Ovary (tissue), 9 donors: Measurements from ENCODE around the gene MAPKAPK2. TPM values are rescaled to one million over a fixed set of nuclear protein-coding genes. Genes with fewer than 3 reads are reported as not detected.

Source experiments
- DNase-seq, 5 donors: peaks; one replicate each; pipeline ENCODE4 v3.0.0-alpha.2; 2019 to 2020
- H3K27ac ChIP-seq, 2 donors: fragments of 200-600 bp; one replicate each; pipeline versions ENCODE4 v1.5.1 to v1.8.0; 2019 to 2022
- H3K27me3 ChIP-seq: fragments of 200-600 bp; one replicate; pipeline ENCODE4 v1.8.0; 2022
- H3K36me3 ChIP-seq: fragments of 200-600 bp; sonication (generic); one replicate; pipeline ENCODE4 v1.5.1; 2019
- H3K4me1 ChIP-seq: one replicate; pipeline ENCODE4 v1.8.1; 2013; ENCODE audit warnings: mild to moderate bottlenecking, moderate library complexity; ENCODE audit not compliant: insufficient read depth
- H3K4me3 ChIP-seq: fragments of 200-600 bp; sonication (generic); one replicate; pipeline ENCODE4 v1.5.1; 2017
- H3K9me3 ChIP-seq, 2 donors: fragments of 200-600 bp in 1 of 2; sonication (generic) in 1 of 2; one replicate each; pipeline versions ENCODE4 v1.5.1 to v1.8.1; 2013 to 2019; ENCODE audit warnings: mild to moderate bottlenecking in 1 of 2, moderate library complexity in 1 of 2
- EP300 ChIP-seq: sonication (generic); formaldehyde crosslinking; IDR thresholded peaks from one replicate; pipeline ENCODE4 v1.6.1; 2017; ENCODE audit warnings: antibody characterized with exemption
- POLR2A ChIP-seq: fragments of 450-650 bp; IDR thresholded peaks from one replicate; pipeline ENCODE4 v1.6.1; 2017; ENCODE audit warnings: antibody characterized with exemption, mild to moderate bottlenecking, moderate library complexity
- WGBS, 3 donors: extraction: QIAGEN DNeasy Blood & Tissue Kit in 1 of 3; methylation state at CpG; one replicate each; pipeline versions ENCODE4 v1.1.5 to v1.1.7; 2013 to 2017; 5-methylcytosine and 5-hydroxymethylcytosine counted together
- intact Hi-C, 4 donors: fragments of 100-400 bp; cut with DNase I; formaldehyde crosslinking; loops; one replicate each; pipeline versions ENCODE4 v1.11.0 to v1.15.1; 2022 to 2023
- polyA plus RNA-seq, 2 donors: library from polyadenylated mRNA; stranded (reverse); fragments of 200-250 nt in 1 of 2; fragments of 350-450 nt in 1 of 2; fragmentation: Illumina TruSeq in 1 of 2; extraction: RNeasy Lipid Tissue Mini Kit (QIAGEN cat#74804) in 1 of 2; gene quantifications; one replicate each; pipeline ENCODE4 v1.2.3, GENCODE V29; 2013 to 2014
- total RNA-seq, 7 donors: library from RNA; depleted of rRNA in 2 of 7; stranded (reverse); fragments of >200 nt in 2 of 7; fragmentation: NEBNext Ultra II Directional in 3 of 7; extraction: Animal tissue kit (Norgen Biotek cat#: 25700) in 3 of 7; gene quantifications; one replicate each; pipeline versions ENCODE4 v1.1.0 to v1.2.4, GENCODE V29; 2016 to 2023
- TF ChIP-seq, protein P1 (sequence below), 3 donors: fragments of 450-650 bp in 2 of 3; fragments of 200-600 bp in 1 of 3; IDR thresholded peaks; one replicate each; pipeline versions ENCODE4 v1.5.1 to v1.8.0; 2016 to 2022; ENCODE audit warnings: antibody characterized with exemption in 3 of 3, mild to moderate bottlenecking in 1 of 3
- donor health status: DM: no; HTN: no; CAD: no; lungs with moderate emphysema.
- donor health status: DM: no; HTN: no; CAD: no.
- donor health status: Bipolar disorder and iron deficiency.
- donor health status: DM: yes; HTN: yes; CAD: no.
- donor health status: DM: no; HTN: no; CAD: no.
- donor health status: DM: yes; HTN: yes; CAD: no.

The MAPKAPK2 gene
- total and polyA plus RNA-seq, 9 donors: 28.4 to 71.2 (median 64.7) TPM

DNA sequence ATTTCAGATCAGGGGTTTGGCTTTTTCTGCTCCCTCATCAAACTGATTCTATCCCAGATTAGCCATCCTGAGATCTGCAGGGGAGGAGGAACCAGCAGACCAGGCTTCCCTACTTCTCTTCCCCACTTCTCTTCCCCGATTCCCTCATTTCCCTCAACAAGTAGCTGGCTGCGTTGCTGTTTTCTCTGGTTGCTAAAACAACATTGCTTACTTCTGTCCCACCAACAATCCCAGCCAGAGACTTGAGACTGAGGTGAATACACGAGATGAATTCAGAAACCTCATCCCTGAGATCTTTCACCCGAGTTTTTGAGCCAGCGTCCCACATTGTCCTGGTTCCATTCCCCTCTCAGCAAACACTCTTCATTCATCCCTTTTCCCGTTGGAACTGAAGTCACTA, 27.0 kb upstream of the MAPKAPK2 start:
- peaks cover 3% of the 10 kb centered on the region for H3K4me1 ChIP-seq
- H3K36me3 ChIP-seq: no peaks in the 10 kb centered on the region
- no peaks in the 10 kb centered on the region for H3K27me3 ChIP-seq
- intact Hi-C loops: no loop called here
- 35 to 48% (median 38%) methylated on average over 6 of the region's 6 CpGs for WGBS, 3 donors
- H3K4me3 ChIP-seq: no peak overlapping the region
- no peak for TF ChIP-seq EP300
- TF ChIP-seq POLR2A: no peak
- TF ChIP-seq, protein P1, sequence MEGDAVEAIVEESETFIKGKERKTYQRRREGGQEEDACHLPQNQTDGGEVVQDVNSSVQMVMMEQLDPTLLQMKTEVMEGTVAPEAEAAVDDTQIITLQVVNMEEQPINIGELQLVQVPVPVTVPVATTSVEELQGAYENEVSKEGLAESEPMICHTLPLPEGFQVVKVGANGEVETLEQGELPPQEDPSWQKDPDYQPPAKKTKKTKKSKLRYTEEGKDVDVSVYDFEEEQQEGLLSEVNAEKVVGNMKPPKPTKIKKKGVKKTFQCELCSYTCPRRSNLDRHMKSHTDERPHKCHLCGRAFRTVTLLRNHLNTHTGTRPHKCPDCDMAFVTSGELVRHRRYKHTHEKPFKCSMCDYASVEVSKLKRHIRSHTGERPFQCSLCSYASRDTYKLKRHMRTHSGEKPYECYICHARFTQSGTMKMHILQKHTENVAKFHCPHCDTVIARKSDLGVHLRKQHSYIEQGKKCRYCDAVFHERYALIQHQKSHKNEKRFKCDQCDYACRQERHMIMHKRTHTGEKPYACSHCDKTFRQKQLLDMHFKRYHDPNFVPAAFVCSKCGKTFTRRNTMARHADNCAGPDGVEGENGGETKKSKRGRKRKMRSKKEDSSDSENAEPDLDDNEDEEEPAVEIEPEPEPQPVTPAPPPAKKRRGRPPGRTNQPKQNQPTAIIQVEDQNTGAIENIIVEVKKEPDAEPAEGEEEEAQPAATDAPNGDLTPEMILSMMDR (IDR thresholded peaks at IDR 0.05): no peak
- H3K9me3 ChIP-seq: no peaks in the 10 kb centered on the region
- no peak for DNase-seq
- no peak overlapping the region for H3K27ac ChIP-seq

DNA sequence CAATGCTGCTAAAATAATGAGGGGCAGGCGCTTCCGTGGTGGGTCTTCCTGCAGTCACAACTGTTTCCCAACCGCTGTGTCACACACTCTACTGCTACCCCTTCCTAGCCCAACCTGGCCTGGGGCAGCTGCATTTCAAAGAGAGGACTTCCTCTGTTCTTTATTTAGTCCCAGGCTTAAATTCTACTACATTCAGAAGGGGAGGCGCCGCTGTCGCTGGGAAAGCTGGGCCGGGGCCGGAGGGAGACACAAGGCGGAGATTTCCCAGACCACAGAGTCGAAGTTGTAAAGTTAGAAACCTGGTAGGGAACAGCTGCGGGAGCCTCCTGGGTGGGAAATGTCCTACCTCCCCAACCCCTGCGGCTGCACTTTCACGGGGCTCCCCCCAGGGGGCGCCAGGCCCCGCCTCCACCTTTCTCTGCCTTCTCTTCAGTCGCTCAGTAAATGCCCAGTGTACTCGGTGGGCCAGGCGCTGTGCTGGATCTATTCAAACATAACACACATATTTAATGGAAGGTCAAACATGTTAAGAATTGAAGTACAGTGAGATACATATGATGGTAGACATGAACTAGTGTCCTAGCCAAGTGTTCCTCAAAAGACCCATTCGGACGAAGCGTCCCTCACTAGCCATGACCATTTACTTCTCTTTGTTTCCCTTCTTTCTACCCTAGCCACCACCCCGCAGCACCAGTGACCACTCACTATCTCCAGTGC, 26.3 kb upstream of the MAPKAPK2 start:
- H3K27ac ChIP-seq: peak overlapping the region in 1 of 2 donors; percentile 20
- no peaks in the 10 kb centered on the region for H3K27me3 ChIP-seq
- intact Hi-C loops: no loop called here
- no peaks in the 10 kb centered on the region for H3K36me3 ChIP-seq
- peaks cover 3% of the 10 kb centered on the region for H3K4me1 ChIP-seq
- H3K4me3 ChIP-seq: no peak overlapping the region
- no peaks in the 10 kb centered on the region for H3K9me3 ChIP-seq
- no peak for TF ChIP-seq POLR2A
- TF ChIP-seq EP300: no peak
- TF ChIP-seq, protein P1 (IDR thresholded peaks at IDR 0.05): no peak
- no peak for DNase-seq
- 33 to 44% (median 41%) methylated on average over 22 of the region's 22 CpGs for WGBS, 3 donors

DNA sequence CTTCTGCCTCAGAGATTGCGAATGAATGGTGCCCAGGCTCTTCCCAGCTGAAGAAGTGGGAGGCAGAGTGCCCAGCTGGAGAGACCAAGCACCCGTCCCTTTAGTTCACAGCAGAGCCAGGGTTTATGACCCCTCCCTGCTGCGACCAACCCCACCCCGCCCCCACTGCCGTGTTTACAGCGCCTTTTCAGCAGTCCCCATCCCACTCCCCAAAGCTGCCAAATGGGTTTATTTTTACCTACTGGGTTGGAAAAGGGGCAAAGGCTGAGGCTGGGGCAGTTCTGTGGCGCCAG, 25.8 kb upstream of the MAPKAPK2 start:
- Histone ChIP-seq H3K4me3 (no peak overlapping the region), H3K4me1 (peaks cover 6% of the 10 kb centered on the region), H3K27me3 (no peaks in the 10 kb centered on the region), H3K9me3 (no peaks in the 10 kb centered on the region), H3K36me3 (no peaks in the 10 kb centered on the region), H3K27ac (no peak overlapping the region)
- intact Hi-C loops: no loop called here
- 52 to 68% (median 63%) methylated on average over 7 of the region's 7 CpGs for WGBS, 3 donors
- TF ChIP-seq EP300: no peak
- TF ChIP-seq, protein P1 (IDR thresholded peaks at IDR 0.05): no peak
- no peak for TF ChIP-seq POLR2A
- no peak for DNase-seq

DNA sequence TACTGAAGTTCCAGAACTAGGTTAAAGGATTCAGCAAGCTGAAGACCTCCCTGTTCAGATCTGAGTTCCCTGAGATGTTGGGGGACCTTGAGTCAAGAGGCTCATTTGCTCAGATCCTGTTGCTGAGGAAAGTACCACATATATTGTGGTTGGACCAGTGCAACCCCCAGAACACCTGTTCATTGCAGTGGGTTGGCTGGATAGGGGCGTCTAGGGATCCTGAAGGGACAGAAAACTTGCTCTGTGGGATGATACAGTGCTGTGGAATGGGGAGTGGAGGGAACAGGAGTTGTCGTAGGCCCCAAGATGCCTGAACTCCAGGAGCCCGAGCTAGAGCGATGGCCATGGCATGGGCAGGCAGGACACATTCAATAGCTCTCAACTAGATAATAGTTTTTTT, 24.6 kb upstream of the MAPKAPK2 start:
- no peak overlapping the region for H3K27ac ChIP-seq
- no peaks in the 10 kb centered on the region for H3K9me3 ChIP-seq
- intact Hi-C loops: loop anchor here in 3 of 4 donors (5.0 to 10.0 kb wide), 3 partner anchors 165 to 175 kb away; no protein-coding TSS in a partner anchor

More for the DNA sequence above, 24.6 kb upstream of the MAPKAPK2 start:
- DNase-seq: no peak
- Histone ChIP-seq H3K27me3 (no peaks in the 10 kb centered on the region), H3K4me3 (no peak overlapping the region), H3K4me1 (peaks cover 6% of the 10 kb centered on the region), H3K36me3 (no peaks in the 10 kb centered on the region)
- no peak for TF ChIP-seq POLR2A
- TF ChIP-seq, protein P1 (IDR thresholded peaks at IDR 0.05): no peak
- TF ChIP-seq EP300: no peak
- 95 to 99% (median 98%) methylated on average over 4 of the region's 4 CpGs for WGBS, 3 donors
